Neural crest cell (in vitro differentiated cells): ENCODE measurements around the gene ATP9A. TPM values are rescaled to one million over a fixed set of nuclear protein-coding genes. Genes with fewer than 3 reads are reported as not detected.

Experiments used
- DNase-seq: peaks from one replicate; pipeline ENCODE4 v3.0.0; 2021; ENCODE audit warnings: low read depth, mixed read lengths, low spot score
- H3K27ac Mint-ChIP-seq: one replicate; pipeline ENCODE4 v1.8.0; 2021; ENCODE audit warnings: mild to moderate bottlenecking, mixed read lengths; ENCODE audit not compliant: unreplicated experiment
- H3K27me3 Mint-ChIP-seq: 2 replicates; pipeline ENCODE4 v1.8.0; 2021; ENCODE audit warnings: low read depth, mild to moderate bottlenecking, mixed read lengths
- H3K36me3 Mint-ChIP-seq: 2 replicates; pipeline ENCODE4 v1.8.0; 2021; ENCODE audit warnings: low read depth, mild to moderate bottlenecking, mixed read lengths
- H3K4me1 Mint-ChIP-seq: 2 replicates; pipeline ENCODE4 v1.8.0; 2021; ENCODE audit warnings: mixed read lengths
- H3K4me3 Mint-ChIP-seq: one replicate; pipeline ENCODE4 v1.8.0; 2021; ENCODE audit warnings: mild to moderate bottlenecking, mixed read lengths
- H3K9me3 Mint-ChIP-seq: 2 replicates; pipeline ENCODE4 v1.8.0; 2021; ENCODE audit warnings: mixed read lengths
- CTCF ChIP-seq: fragments of 200-600 bp; sonication (generic); conservative IDR thresholded peaks from 2 replicates; pipeline ENCODE4 v1.5.0; 2021; ENCODE audit warnings: antibody characterized with exemption, mild to moderate bottlenecking
- total RNA-seq: library from RNA; stranded (reverse); gene quantifications from 2 replicates; pipeline ENCODE4 v1.2.1, GENCODE V29; 2021

The ATP9A gene
- total RNA-seq, 1 donor from 2014 or later, result 39.0 TPM

DNA sequence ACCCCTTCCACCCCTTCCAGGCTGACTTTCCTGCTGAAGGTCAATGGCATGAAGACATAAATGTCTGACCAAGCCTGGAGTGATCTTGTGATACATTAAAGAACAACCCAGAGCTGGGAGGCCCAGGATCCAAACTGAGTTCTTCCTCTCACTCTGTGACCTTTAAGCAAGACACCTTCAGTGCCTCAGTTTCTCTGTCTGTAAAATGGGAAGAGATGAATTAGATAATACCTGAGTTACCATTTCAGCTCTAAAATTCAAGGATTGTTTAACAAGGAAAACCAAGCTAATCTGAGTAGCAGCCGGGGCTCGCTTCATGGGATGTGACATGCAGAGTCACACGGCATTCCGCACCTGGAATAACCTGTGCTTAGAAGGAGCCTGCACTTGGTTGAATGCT lies 218.7 kb downstream of the ATP9A start:
- no peak overlapping the region for H3K27ac Mint-ChIP-seq
- DNase-seq, result no peak
- H3K9me3 Mint-ChIP-seq, result peaks cover 3% of the 10 kb centered on the region
- peaks cover 47% of the 10 kb centered on the region for H3K27me3 Mint-ChIP-seq
- peaks cover 2% of the 10 kb centered on the region for H3K36me3 Mint-ChIP-seq
- no peak for TF ChIP-seq CTCF
- no peak overlapping the region for H3K4me3 Mint-ChIP-seq
- no peaks in the 10 kb centered on the region for H3K4me1 Mint-ChIP-seq

DNA sequence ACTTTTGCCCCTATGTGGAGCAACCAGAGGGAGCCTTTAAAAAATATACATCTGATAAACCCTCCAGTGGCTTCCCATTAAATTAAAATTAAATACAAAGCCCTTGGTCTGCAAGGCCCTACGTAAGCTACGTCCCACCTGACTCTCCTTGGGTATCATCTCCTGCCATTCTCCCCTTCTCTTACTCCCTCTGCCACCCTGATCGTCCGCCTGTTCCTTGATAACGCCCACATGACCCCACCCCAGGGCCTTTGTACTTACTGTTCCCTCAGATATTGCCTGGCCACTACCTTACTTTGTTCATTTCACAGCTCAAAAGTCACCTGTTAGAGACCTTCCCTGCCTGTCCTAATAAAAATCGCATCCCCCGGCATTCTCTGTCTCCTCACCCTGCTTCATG lies 220.2 kb downstream of the ATP9A start:
- Mint-ChIP-seq H3K27ac (no peak overlapping the region), H3K27me3 (peaks cover 57% of the 10 kb centered on the region), H3K36me3 (peaks cover 2% of the 10 kb centered on the region), H3K4me1 (peaks cover 6% of the 10 kb centered on the region), H3K9me3 (peaks cover 3% of the 10 kb centered on the region), H3K4me3 (no peak overlapping the region)
- DNase-seq, result no peak
- TF ChIP-seq CTCF, result no peak

Other genes starting within 250 kb of the ATP9A start
- 1.9 and 2.0 TPM in 2 replicates for gene NFATC2, start 225.7 kb downstream of the ATP9A start, total RNA-seq
- 90.7 and 91.1 TPM in 2 replicates for gene SALL4, start 34.1 kb upstream of the ATP9A start, total RNA-seq